GM19099 (cell line): ENCODE measurements around the gene ENTHD1.

Experiments used
- POLR2A ChIP-seq: IDR thresholded peaks from 3 replicates; pipeline ENCODE4 v1.6.1; 2011; ENCODE audit warnings: low read depth; ENCODE audit not compliant: insufficient read length; ENCODE audit errors: extremely low read depth

Gene ENTHD1

GRCh38 chr22:39735776-39736175 is 157.8 kb downstream of the ENTHD1 start:
- no peak for TF ChIP-seq POLR2A

- no peak for TF ChIP-seq POLR2A
Measured at GRCh38 chr22:39734866-39735265, 158.7 kb downstream of the ENTHD1 start.

GRCh38 chr22:39733191-39733590 is 160.4 kb downstream of the ENTHD1 start:
- no peak for TF ChIP-seq POLR2A

- no peak for TF ChIP-seq POLR2A
Measured at GRCh38 chr22:39732625-39733024, 160.9 kb downstream of the ENTHD1 start.

GRCh38 chr22:39731881-39732555 is 161.5 kb downstream of the ENTHD1 start:
- TF ChIP-seq POLR2A, result no peak

- TF ChIP-seq POLR2A, result no peak
Measured at GRCh38 chr22:39731481-39731880, 162.1 kb downstream of the ENTHD1 start.

DNA sequence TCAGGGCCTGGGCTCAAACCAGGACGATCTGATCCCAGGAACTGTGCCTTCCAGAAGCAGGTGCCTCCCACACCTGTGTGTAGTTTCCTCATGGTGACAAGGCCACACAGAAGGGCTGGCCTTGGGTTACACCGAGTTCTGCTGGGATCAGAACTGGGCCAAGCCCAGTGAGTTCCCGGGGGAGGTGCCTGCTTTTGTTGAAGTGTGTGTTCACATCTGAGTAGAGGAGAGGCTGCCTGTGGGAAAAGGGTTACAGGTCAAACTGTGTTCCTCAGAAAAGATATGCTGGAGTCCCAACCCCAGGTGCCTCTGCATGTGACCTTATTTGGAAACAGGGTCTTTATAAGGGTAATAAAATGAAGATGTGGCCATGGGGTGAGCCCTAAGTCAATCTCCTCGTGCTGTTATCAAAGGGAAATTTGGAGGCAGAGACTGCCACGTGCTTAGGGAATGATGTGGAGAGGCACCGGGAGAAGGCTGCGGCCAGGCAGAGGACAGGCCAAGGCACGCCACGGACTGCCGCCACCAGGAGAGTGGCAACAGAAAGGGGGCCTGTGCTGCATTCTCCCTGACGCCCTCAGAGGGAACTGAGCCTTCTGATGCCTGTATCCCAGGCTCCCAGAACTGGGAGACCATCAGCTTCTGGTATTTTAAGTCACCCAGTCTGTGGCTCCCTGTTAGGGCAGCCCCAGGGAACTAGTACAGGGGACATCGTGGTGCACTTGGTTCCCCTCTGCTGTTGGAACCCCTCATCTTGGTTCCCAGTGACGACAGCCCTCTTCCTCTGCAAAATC is 164.2 kb downstream of the ENTHD1 start:
- no peak for TF ChIP-seq POLR2A

DNA sequence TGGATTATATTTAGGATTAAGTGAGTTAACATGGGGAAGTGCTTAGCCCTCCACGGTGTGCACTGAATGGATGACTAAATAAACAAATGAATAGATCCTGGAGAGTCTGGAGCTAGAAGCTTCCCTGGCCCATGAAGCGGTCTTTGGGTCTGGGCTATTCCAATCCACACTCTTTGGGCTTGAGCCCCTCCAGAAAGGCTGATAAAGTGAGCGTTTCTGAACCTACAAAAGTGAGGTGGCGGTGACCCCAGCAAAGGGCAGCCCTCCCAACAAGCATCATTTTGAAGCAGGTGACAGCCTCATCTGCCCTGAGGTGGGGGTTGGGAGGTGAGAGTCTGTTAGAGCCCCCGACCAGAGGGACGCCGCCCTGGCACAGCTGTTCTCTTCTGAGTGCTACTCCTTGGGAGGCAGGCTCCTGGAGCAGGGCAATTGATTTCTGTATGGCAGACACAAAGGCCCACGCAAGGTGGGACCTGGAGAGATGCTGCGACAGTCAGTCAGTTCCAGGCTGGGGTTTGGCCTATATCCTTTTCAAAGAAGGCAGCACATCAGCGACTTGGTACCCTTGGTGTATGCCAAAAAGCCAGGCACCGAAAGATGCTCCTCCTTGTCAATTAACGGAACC is 165.2 kb downstream of the ENTHD1 start:
- no peak for TF ChIP-seq POLR2A

- no peak for TF ChIP-seq POLR2A
Measured at GRCh38 chr22:39727541-39727940, 166.0 kb downstream of the ENTHD1 start.

DNA sequence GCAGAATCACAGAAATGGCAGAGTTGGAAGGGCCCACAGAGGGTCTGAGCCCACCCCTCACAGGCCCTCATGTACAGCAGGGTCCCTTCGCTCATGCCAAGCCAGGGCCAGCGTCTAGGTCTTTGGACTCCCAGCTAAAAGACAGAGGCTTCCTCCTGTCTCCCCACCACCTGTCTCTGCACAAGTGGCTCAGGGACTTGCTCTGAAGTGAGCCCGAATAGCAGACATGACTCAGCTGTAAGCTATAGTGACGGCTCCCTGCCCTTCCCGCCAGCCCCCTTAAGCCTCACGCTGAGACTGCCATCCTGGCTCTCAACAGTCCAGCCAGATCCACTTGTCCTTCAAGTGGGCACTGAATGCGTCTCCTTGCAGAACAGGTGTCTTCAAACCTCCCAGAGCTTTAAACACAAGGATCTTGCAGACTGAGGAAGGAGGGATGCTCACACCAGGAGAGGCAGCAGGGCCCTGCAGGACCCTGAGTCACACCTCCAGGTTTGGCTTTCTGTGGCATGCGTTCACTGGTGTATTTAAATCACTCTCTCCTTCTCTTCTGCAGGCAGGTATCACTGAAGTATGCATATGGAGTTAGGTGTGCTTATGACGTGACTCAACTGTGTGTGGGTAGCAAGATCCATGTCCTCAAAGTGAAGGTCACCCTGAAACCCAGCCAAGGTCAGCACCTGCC is 168.1 kb downstream of the ENTHD1 start:
- TF ChIP-seq POLR2A, result no peak

GRCh38 chr22:39724857-39725256 is 168.7 kb downstream of the ENTHD1 start:
- no peak for TF ChIP-seq POLR2A

- no peak for TF ChIP-seq POLR2A
Measured at GRCh38 chr22:39724390-39724789, 169.2 kb downstream of the ENTHD1 start.

GRCh38 chr22:39723899-39724351 is 169.6 kb downstream of the ENTHD1 start:
- no peak for TF ChIP-seq POLR2A

DNA sequence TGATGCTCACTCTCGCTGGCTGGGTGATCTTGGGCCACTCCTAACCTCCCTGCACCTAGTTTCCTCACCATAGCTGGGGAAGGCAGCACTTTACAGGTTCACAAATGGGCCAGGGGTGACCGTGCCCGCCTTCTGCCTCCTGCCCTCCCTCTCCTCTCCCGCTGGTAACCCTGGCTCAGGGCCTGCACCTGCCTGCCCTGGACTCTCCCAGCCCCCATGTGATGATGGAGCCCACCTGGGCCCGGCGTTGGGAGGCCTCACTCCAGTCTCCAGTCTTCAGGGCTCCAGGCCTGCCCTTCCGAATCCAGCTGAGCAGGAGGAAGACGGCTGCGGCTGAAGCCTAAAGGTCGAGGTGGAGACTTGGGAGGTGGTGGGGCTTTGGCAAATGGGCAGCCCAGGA is 170.1 kb downstream of the ENTHD1 start:
- no peak for TF ChIP-seq POLR2A

DNA sequence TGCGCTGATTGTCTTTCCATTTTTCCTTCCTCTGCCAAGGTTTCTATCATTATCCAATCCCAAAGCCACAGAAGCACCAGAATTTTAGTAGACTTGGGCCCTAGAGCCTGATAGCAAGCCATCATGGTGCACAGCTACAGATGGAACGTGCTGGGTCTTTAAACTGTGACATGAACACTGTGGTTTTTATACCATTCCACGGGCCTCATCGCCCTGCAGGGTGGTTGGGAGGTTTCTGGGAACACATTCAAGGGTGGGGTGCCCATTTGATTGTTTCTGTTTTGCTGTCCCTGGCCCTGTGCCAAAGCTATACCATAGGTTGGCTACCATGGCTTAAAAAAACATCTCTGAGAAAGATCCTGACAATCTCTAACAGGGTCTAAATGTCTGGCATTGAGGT is 171.1 kb downstream of the ENTHD1 start:
- TF ChIP-seq POLR2A, result no peak

DNA sequence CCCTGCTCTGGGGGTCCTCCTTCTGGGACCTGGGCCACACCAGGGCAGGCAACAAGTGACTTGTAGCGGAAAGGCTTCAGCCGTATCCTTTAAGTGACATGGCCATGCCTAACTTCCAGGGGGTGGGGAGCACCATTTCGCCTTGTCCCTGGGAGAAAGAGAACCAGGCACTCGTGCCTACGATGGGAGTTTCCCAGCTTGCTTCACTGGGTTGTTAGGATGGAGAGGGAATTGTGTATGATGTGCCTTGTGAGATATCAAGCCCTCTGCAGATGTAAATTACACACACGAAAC is 171.6 kb downstream of the ENTHD1 start:
- no peak for TF ChIP-seq POLR2A
